Islet precursor cell (in vitro differentiated cells): ENCODE data around the gene ADORA2A.

Experiments
- DNase-seq: peaks from one replicate; pipeline ENCODE4 v3.0.0-alpha.2; 2018

Gene ADORA2A

GRCh38 chr22:24427500-24428164, at the start of gene ADORA2A:
Gene ADORA2A (plus strand): TSS chr22:24427599. CDS start chr22:24433405, 5,806 bp downstream.
- no peak for DNase-seq

GRCh38 chr22:24379536-24379935, 47.9 kb upstream of the ADORA2A start:
- DNase-seq, result no peak

- no peak for DNase-seq
Observed at GRCh38 chr22:24380220-24380904, 47.0 kb upstream of the ADORA2A start.

- no peak for DNase-seq
Observed at GRCh38 chr22:24380905-24381230, 46.5 kb upstream of the ADORA2A start.

DNA sequence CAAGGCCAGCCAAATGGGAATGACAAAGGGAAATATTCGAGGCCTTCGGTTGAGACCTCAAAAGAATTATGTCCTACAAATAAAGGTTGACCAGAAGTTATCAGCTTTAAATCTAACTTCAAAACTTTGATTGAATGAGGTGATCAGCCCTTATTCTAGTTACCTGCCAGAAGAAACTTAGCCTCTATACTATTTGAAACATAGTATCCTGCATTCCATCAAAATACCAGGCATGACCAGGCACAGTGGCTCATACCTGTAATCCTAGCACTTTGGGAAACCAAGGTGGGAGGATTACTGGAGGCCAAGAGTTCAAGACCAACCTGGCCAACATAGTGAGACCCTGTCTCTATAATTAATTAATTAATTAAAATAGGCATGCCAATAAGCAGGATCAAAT, 44.3 kb upstream of the ADORA2A start:
- DNase-seq, result no peak

DNA sequence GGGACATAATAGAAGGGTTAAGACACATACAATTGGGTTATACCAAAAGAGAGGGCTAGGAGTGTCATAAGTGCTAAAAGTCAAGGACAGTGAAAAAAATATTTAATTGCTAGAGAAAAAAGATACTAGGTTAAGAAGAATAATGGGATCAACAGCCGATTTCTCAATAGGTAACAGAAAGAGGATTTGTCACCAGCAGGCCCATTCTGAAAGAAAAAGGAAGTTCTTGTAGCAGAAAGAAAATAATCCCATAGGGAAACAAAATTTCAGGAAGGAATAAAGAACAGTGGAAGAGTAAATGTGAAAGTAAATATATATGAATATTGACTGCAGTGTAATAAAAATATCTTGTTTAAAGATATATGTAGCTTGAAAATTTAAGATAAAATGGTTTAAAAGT, 43.3 kb upstream of the ADORA2A start:
- DNase-seq, result no peak

GRCh38 chr22:24386937-24387471, 40.4 kb upstream of the ADORA2A start:
- DNase-seq, result no peak

DNA sequence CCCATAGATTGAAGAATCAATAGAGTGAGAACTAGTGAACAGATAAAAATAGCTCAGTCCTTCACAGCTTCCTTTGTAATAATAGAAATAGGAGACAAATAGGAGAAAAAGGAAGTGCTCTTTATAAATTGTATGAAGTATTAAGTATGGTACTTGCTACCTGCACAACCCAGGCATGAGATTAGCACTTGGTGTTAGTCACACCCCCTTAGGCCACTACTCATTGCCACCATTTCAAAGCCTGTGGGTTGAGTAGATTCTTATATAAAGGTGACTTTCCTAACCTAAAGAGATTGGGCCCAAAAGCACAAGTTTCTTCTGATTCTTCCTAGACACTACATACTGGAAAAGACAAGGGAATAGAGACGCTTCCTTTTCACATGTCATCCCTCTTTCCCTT, 37.7 kb upstream of the ADORA2A start:
- no peak for DNase-seq

DNA sequence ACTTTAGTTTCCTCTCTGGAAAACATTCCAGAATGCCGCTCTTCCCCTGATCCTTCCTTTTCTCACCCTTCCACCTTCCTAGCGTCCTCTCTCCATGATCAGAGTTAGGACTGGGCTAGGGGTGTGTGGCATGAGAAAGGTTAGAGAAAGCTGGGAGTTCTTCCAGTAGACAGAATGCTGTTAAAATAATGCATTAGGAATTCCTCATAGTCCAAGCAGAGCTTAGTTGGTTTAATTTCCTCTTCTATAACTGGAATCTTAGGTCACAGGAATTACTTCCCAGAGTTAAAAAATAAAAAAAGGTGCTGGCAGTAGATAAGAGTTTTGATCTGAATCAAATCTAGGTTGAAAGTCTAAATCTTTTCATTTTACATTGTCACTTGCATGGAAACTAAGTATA, 37.2 kb upstream of the ADORA2A start:
- no peak for DNase-seq

GRCh38 chr22:24390576-24390975, 36.8 kb upstream of the ADORA2A start:
- no peak for DNase-seq

GRCh38 chr22:24391836-24392217, 35.6 kb upstream of the ADORA2A start:
- no peak for DNase-seq

- DNase-seq, result no peak
Observed at GRCh38 chr22:24392218-24392931, 35.0 kb upstream of the ADORA2A start.

GRCh38 chr22:24393012-24393559, 34.3 kb upstream of the ADORA2A start:
- DNase-seq, result no peak

DNA sequence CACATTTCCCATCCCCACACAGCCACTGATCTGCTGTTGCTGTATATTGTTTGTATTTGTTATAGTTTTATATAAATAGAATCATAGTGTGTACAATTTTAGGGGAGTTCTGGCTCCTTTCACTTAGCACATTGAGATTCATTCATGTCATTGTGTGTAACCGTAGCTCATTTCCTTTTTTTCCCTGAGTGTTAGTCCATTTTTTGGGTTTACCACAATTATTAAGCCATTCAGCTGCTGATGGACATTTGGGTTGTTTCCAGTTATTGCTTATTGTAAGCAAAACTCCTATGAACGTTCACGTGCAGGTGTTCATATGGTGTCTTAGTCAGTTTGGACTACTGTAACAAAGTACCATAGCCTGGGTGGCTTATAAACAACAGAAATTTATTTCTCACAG, 33.6 kb upstream of the ADORA2A start:
- DNase-seq, result no peak

GRCh38 chr22:24394254-24394653, 33.1 kb upstream of the ADORA2A start:
- DNase-seq, result no peak

- DNase-seq, result no peak
Observed at GRCh38 chr22:24398409-24398808, 29.0 kb upstream of the ADORA2A start.

GRCh38 chr22:24400034-24400725, 27.2 kb upstream of the ADORA2A start:
- no peak for DNase-seq

DNA sequence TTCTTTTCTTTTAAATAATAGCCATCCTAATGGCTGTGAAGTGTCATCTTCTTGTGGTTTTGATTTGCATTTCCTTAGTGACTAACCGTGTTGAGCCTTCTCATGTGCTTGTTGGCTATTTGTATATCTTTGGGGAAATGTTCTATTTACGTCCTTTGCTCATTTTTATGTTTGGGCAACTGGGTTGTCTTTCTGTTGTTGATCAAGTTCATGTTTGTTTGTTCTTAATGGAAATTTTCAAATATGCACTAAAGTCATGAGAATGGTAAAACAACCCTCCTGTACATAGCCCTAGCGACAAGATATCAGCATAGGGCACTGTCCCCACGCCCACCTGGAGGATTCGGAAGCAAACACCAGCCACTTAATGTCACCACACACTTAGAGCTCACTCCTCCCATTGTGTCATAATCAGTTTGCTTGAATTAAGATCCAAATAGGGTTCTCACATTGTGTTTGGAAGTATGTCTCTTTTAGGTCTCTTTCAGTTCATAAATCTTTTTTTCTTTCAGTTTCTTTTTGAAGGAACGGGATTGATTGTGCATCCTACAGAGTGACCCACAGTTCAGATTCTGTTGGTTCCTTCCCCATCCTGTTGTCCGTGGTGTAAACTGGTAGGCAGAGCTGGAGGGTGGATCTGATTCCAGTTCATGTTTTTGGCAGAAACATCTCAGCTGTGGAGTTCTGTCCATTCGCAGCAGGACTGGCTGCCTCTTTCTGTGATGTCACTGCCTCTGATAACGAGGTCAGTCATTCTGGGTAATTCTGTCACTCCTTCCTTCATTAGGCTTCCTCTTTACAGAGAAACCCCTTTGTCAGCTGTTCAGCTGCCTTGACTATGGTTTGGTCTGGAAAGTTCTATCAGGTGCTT, 26.4 kb upstream of the ADORA2A start:
- DNase-seq, result no peak

DNA sequence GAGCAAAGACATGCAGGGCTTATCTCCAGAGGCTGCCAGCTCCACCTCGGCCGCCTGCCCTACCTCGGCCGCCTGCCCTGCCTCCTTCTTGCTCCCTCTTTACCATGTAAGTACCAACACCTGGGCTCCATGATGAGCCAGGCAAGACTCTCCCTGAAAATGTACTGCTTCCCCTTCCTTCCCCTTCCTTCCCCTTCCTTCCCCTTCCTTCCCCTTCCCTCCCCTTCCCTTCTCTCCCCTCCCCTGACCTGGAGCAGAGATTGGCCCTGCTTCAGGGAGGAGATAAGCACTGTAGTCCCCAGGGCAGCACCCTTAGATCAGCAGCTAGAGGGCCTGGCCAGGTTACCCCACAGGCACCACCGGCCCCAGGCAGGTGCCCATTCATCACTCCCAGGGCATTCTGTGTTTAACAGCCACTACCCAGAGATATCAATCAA, 25.4 kb upstream of the ADORA2A start:
- DNase-seq, result peak; percentile 41

GRCh38 chr22:24402460-24403192, 24.8 kb upstream of the ADORA2A start:
- DNase-seq, result peak; percentile 72

GRCh38 chr22:24403346-24403745, 24.1 kb upstream of the ADORA2A start:
- no peak for DNase-seq
